Lower leg skin (tissue), 4 donors: ENCODE data around the gene AFTPH. TPM values are rescaled to one million over a fixed set of nuclear protein-coding genes. Genes with fewer than 3 reads are reported as not detected.
"Not testable (repeated sequence)": the region's sequence is repeated elsewhere in the genome, so short reads cannot be mapped to it uniquely, and the experiment has no call there.

Source experiments
- DNase-seq, 2 donors: peaks; one replicate each; pipeline ENCODE4 v3.0.0-alpha.2; 2019; ENCODE audit warnings: low spot score in 2 of 2
- H3K4me3 ChIP-seq: fragments of 200-600 bp; sonication (generic); 2 replicates; pipeline ENCODE4 v1.5.1; 2017; ENCODE audit warnings: mild to moderate bottlenecking, low read depth; ENCODE audit not compliant: poor library complexity, severe bottlenecking
- POLR2A ChIP-seq, 2 donors: fragments of 450-650 bp; IDR thresholded peaks; one replicate each; pipeline ENCODE4 v1.6.1; 2016 to 2017; ENCODE audit warnings: antibody characterized with exemption in 2 of 2, mild to moderate bottlenecking in 1 of 2, moderate library complexity in 1 of 2
- WGBS, 2 donors: methylation state at CpG; one replicate each; pipeline ENCODE4 v1.1.5; 2018; 5-methylcytosine and 5-hydroxymethylcytosine counted together
- intact Hi-C: fragments of 100-400 bp; cut with DNase I; formaldehyde crosslinking; loops from one replicate; pipeline ENCODE4 v1.15.0; 2023; ENCODE audit warnings: low total_unique reads
- total RNA-seq, 4 donors: library from RNA; depleted of rRNA; stranded (reverse); fragments of >200 nt; gene quantifications; one replicate each; pipeline ENCODE4 v1.1.0, GENCODE V29; 2016
- TF ChIP-seq, protein P1 (sequence below), 3 donors: fragments of 450-650 bp; IDR thresholded peaks; one replicate each; pipeline ENCODE4 v1.5.1; 2016; ENCODE audit warnings: antibody characterized with exemption in 3 of 3, mild to moderate bottlenecking in 3 of 3, moderate library complexity in 2 of 3

AFTPH gene
- total RNA-seq, 4 donors from 2014 or later = 46.4 to 53.8 (median 49.6) TPM

DNA sequence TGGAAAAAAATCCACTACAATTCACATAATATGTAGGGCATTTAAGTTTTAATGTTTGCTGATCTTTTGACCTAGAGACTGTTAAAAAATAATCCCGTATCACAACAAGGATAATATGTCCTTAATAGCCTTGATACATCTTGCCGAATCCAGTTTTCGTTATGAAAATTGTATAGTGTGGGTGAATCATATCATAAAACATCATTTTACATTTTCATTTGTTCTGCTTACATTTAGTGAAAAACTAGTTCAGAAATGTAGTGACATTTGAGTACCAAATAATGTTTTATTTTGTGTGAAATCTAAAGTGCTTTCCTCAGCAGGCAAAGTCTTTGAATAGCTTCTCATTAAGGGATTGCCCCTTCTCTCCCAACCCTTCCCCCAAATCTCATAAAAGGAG lies 1.9 kb downstream of the AFTPH start:
- TF ChIP-seq POLR2A (IDR thresholded peaks at IDR 0.05) = no peak
- TF ChIP-seq, protein P1, sequence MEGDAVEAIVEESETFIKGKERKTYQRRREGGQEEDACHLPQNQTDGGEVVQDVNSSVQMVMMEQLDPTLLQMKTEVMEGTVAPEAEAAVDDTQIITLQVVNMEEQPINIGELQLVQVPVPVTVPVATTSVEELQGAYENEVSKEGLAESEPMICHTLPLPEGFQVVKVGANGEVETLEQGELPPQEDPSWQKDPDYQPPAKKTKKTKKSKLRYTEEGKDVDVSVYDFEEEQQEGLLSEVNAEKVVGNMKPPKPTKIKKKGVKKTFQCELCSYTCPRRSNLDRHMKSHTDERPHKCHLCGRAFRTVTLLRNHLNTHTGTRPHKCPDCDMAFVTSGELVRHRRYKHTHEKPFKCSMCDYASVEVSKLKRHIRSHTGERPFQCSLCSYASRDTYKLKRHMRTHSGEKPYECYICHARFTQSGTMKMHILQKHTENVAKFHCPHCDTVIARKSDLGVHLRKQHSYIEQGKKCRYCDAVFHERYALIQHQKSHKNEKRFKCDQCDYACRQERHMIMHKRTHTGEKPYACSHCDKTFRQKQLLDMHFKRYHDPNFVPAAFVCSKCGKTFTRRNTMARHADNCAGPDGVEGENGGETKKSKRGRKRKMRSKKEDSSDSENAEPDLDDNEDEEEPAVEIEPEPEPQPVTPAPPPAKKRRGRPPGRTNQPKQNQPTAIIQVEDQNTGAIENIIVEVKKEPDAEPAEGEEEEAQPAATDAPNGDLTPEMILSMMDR (IDR thresholded peaks at IDR 0.05) = no peak
- intact Hi-C loops = loop anchor here (10.0 kb wide), 1 partner anchor 349 kb away; no protein-coding TSS in a partner anchor
- no peak overlapping the region for H3K4me3 ChIP-seq
- DNase-seq = no peak
- WGBS, 2 donors = 43 to 44% methylated on average over 3 of the region's 3 CpGs

DNA sequence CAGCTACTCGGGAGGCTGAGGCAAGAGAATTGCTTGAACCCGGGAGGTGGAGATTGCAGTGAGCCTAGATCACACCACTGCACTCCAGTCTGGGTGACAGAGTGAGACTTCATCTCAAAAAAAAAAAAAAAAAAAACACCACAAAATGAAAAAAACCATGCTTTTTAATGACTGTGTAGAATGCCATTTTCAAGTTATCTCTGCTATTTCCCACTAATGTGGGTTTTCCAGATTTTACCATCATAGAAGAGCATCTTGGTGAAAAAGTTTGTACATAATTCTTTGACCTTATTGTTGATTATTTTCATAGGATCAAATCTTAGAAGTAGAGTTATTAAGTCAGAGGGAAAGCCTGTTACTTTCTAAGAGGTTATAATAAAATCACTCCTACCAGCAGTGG lies 6.8 kb downstream of the AFTPH start:
- DNase-seq, intact Hi-C loops, H3K4me3 ChIP-seq: not testable (repeated sequence)
- WGBS, 2 donors = 97 to 100% methylated on average over 2 of the region's 2 CpGs

DNA sequence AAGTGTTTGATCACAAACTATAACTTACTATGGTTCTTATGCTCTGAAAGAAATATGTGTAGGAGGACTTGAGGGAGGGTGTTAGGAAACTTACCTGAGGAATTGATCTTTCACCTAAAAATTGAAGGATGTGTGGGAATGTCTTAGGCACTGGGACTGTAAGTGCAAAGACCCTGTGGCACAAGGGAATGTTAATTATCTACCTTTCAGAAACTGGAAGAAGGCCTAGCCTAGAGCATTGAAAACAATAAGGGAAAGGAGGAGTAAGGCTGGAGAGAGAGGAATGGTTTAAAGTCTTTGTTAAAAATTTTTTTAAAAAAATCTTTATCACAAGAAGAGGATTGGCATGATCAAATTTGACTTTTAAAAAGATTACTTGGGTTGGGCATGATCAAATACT lies 7.9 kb downstream of the AFTPH start:
- TF ChIP-seq POLR2A (IDR thresholded peaks at IDR 0.05) = no peak
- TF ChIP-seq, protein P1 (IDR thresholded peaks at IDR 0.05) = no peak
- intact Hi-C loops = no loop called here
- H3K4me3 ChIP-seq = no peak overlapping the region
- no peak for DNase-seq

DNA sequence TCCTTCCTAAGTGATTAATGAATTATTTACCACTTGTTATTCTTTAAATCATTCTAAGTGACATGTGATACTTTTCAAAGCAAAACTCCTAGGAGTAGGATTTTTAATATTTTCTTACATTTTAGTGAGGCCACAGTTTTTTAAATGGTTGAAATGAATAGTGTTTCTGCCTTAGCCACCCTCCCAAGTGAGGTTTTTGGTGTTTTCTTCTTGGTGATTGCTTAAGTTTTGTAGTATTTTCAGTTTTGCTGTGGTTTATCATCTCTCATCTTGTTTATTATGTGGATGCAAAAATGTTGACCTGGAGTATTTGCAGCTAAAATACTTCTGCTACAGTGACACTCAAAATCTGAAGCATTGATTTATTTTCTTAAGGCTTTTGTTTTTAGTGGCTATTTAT lies 9.8 kb downstream of the AFTPH start:
- TF ChIP-seq, protein P1 (IDR thresholded peaks at IDR 0.05) = no peak
- no peak for TF ChIP-seq POLR2A (IDR thresholded peaks at IDR 0.05)
- intact Hi-C loops = no loop called here
- H3K4me3 ChIP-seq = no peak overlapping the region
- no peak for DNase-seq

DNA sequence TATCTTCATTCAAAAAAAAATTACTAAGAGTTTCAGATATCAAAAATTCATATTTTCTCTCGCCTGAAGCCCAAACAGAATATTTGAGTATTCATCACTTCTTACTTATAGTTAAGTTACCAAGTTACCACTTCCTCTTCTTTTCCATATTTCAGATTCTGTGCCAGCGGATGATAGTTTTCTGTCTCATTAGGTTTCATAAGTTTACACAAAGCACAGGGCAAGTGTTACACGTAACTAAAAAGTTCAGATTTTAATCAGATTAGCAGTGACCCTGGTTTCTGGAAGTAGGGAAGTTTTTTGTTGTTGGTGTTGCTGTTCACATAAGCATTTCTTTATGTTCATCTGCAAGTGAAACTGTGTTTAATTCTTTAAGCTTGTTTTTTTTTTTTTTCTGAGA lies 10.2 kb downstream of the AFTPH start:
- intact Hi-C loops = no loop called here
- no peak overlapping the region for H3K4me3 ChIP-seq
- 75 to 80% methylated on average over 3 of the region's 3 CpGs for WGBS, 2 donors
- DNase-seq = no peak
- TF ChIP-seq POLR2A (IDR thresholded peaks at IDR 0.05) = no peak
- TF ChIP-seq, protein P1 (IDR thresholded peaks at IDR 0.05) = no peak

DNA sequence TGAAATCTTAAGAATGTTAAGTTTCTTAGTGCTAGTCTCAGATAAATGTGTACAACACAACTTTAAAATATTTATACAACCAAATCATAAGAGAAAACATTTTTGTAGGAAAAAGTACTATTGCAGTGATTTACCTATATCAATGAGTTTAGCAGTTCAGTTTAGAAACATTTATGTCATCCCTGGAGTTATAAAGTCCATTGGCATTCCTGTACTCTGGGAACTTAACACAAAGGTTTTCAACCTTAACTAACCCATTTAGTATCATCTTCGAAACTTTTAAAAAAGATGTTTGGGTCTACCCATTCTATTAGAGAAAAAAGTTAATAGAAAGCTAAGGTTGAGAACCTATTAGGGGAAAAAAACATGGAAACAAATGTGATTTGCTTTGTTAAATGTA lies 10.9 kb downstream of the AFTPH start:
- intact Hi-C loops = no loop called here
- 98 to 100% methylated on average over 1 of the region's 1 CpG for WGBS, 2 donors

More for the DNA sequence above, 10.9 kb downstream of the AFTPH start:
- DNase-seq = no peak
- H3K4me3 ChIP-seq = no peak overlapping the region
- TF ChIP-seq POLR2A (IDR thresholded peaks at IDR 0.05) = no peak
- TF ChIP-seq, protein P1 (IDR thresholded peaks at IDR 0.05) = no peak
